HepG2 (cell line): ENCODE results near the gene SYNGR4. TPM values are rescaled to one million over a fixed set of nuclear protein-coding genes. Genes with fewer than 3 reads are reported as not detected.

Experiments used
- ATAC-seq: fragments of 200-7000 bp; cut with Tn5 transposase; 3 replicates; pipeline ENCODE4 v1.9.1; 2020; ENCODE audit warnings: mild to moderate bottlenecking, moderate library complexity
- BruUV-seq: library from RNA; stranded (reverse); fragments of 400-500 nt; replicated peaks from 2 replicates; lab custom pipeline; 2021; lab: Mats Ljungman, UMichigan
- CTCF ChIA-PET: fragments of 300-600 bp; formaldehyde crosslinking; extraction: SDS; loops from one replicate; lab custom pipeline; 2021; ENCODE audit warnings: low total read pairs, inconsistent platforms, low intra/inter-chr PET ratio; lab: Yijun Ruan, JAX
- POLR2A ChIA-PET: fragments of 350-600 bp; sonication (Branson Sonifier 250); formaldehyde crosslinking; loops from one replicate; lab custom pipeline; 2020; ENCODE audit warnings: antibody characterized with exemption, inconsistent platforms; lab: Yijun Ruan, JAX
- DNase-seq: peaks from one replicate; pipeline ENCODE4 v3.0.0-alpha.2; 2015; ENCODE audit warnings: low spot score
- FAIRE-seq: peaks from 3 replicates; lab custom pipeline; 2011; peaks lifted over from hg19 to GRCh38; lab: Jason Lieb, UNC
- H2AFZ ChIP-seq: one replicate; pipeline ENCODE4 v1.6.1; 2011; ENCODE audit warnings: low read length, inconsistent platforms
- H3K27ac ChIP-seq: fragments of 300-600 bp; 3 replicates; pipeline ENCODE4 v1.8.0; 2011; ENCODE audit warnings: mixed run types, mild to moderate bottlenecking, mixed read lengths, low read length, inconsistent platforms; ENCODE audit not compliant: insufficient read depth; ENCODE audit errors: extremely low read length
- H3K27me3 ChIP-seq, 2 experiments: fragments of 200-600 bp in 1 of 2; 2 replicates in 1 of 2; 3 replicates in 1 of 2; pipeline versions ENCODE4 v1.6.0 to v1.8.0; 2011; ENCODE audit warnings: low read length in 2 of 2, mild to moderate bottlenecking in 2 of 2, moderate library complexity in 2 of 2, inconsistent platforms in 1 of 2; ENCODE audit not compliant: insufficient read depth in 2 of 2, control insufficient read depth in 1 of 2
- H3K36me3 ChIP-seq, 2 experiments: fragments of 200-600 bp in 1 of 2; replicated peaks in 1 of 2; 2 replicates in 1 of 2; 3 replicates in 1 of 2; pipeline versions ENCODE4 v1.5.1 to v1.8.0; 2011; ENCODE audit warnings: low read length in 2 of 2, inconsistent platforms in 1 of 2; ENCODE audit not compliant: insufficient read depth in 2 of 2, control insufficient read depth in 1 of 2
- H3K4me1 ChIP-seq: 2 replicates; pipeline ENCODE4 v1.5.1; 2012; ENCODE audit warnings: low read length, inconsistent platforms; ENCODE audit not compliant: insufficient read depth
- H3K4me2 ChIP-seq: 2 replicates; pipeline ENCODE4 v1.6.0; 2011; ENCODE audit warnings: low read depth, low read length, inconsistent platforms
- H3K4me3 ChIP-seq, 3 experiments: fragments of 200-600 bp in 1 of 3; sonication (generic), shearing (Covaris generic) in 1 of 3; replicated peaks in 1 of 3; 2 replicates each; pipeline ENCODE4 v1.5.1; 2011 to 2016; ENCODE audit warnings: low read length in 3 of 3, inconsistent platforms in 2 of 3, low read depth in 2 of 3, mild to moderate bottlenecking in 2 of 3, control low read depth in 1 of 3, mixed read lengths in 1 of 3; ENCODE audit not compliant: insufficient read depth in 1 of 3
- H3K79me2 ChIP-seq: one replicate; pipeline ENCODE4 v1.6.1; 2011; ENCODE audit warnings: low read length, inconsistent platforms; ENCODE audit not compliant: insufficient read depth
- H3K9ac ChIP-seq: 2 replicates; pipeline ENCODE4 v1.6.0; 2011; ENCODE audit warnings: mild to moderate bottlenecking, low read depth, low read length, inconsistent platforms; ENCODE audit not compliant: insufficient read depth
- H3K9me3 ChIP-seq: 2 replicates; pipeline ENCODE4 v1.5.1; 2012; ENCODE audit warnings: mild to moderate bottlenecking, low read length
- H4K20me1 ChIP-seq: 2 replicates; pipeline ENCODE4 v1.6.0; 2011; ENCODE audit warnings: inconsistent platforms, mild to moderate bottlenecking, low read length, moderate library complexity; ENCODE audit not compliant: insufficient read depth
- HNF4A ChIP-seq: sonication (generic); formaldehyde crosslinking; IDR thresholded peaks from 2 replicates; pipeline ENCODE4 v1.4.0; 2020; ENCODE audit warnings: missing genetic modification reagents
- PTBP1 ChIP-seq: fragments of 200-400 bp; formaldehyde crosslinking; IDR thresholded peaks from 2 replicates; pipeline ENCODE4 v1.6.1; 2018; ENCODE audit warnings: low read length, low read depth; ENCODE audit not compliant: poor library complexity, severe bottlenecking
- ZNF3 ChIP-seq: IDR thresholded peaks from 2 replicates; pipeline ENCODE4 v1.7.0; 2017; ENCODE audit warnings: inconsistent platforms
- ZNF333 ChIP-seq: sonication (generic); formaldehyde crosslinking; IDR thresholded peaks from 2 replicates; pipeline ENCODE4 v1.4.0; 2020; ENCODE audit warnings: mild to moderate bottlenecking, missing genetic modification reagents, borderline replicate concordance
- WGBS: methylation state at CpG from one replicate; pipeline ENCODE4 v1.1.6; 2017; ENCODE audit warnings: low lambda C conversion rate; 5-methylcytosine and 5-hydroxymethylcytosine counted together
- in situ Hi-C: cut with HindIII; loops from 2 replicates; pipeline ENCODE4 v1.10.0; 2017; ENCODE audit warnings: low pct_unique_long_range_greater_than_20kb; ENCODE audit not compliant: extremely low pct_ligation_motif_present
- intact Hi-C: fragments of 100-400 bp; cut with micrococcal nuclease; formaldehyde crosslinking; loops from one replicate; pipeline ENCODE4 v1.10.0; 2022; ENCODE audit not compliant: unreplicated experiment
- polyA plus RNA-seq, 8 experiments: library from polyadenylated mRNA; depleted of rRNA in 3 of 8; stranded (reverse) in 7 of 8; unstranded in 1 of 8; fragments of >200 nt; fragmentation: Illumina TruSeq in 4 of 8; extraction: Trizol in 4 of 8; gene quantifications; 2 replicates each; pipeline versions ENCODE4 v1.2.1 to v1.2.3, GENCODE V29; 2011 to 2016; ENCODE audit warnings: low read depth in 4 of 8, missing spikeins in 1 of 8, mixed read lengths in 1 of 8; ENCODE audit not compliant: insufficient read depth in 1 of 8
- total RNA-seq, 5 experiments: library from RNA; depleted of rRNA; stranded (reverse); fragments of >200 nt; fragmentation: Illumina TruSeq; extraction: Trizol; gene quantifications; 2 replicates each; pipeline ENCODE4 v1.2.3, GENCODE V29; 2016; ENCODE audit warnings: low read depth in 1 of 5
- TF ChIP-seq, protein P1 (sequence below): sonication (generic); formaldehyde crosslinking; conservative IDR thresholded peaks from 2 replicates; pipeline ENCODE4 v1.8.0; 2022; ENCODE audit warnings: low read depth, missing genetic modification reagents
- TF ChIP-seq, protein P2 (sequence below): sonication (generic); formaldehyde crosslinking; IDR thresholded peaks from 2 replicates; pipeline ENCODE4 v1.5.1; 2020; ENCODE audit warnings: mild to moderate bottlenecking, missing genetic modification reagents, moderate library complexity
- TF ChIP-seq, protein P3 (sequence below): sonication (generic); formaldehyde crosslinking; IDR thresholded peaks from 2 replicates; pipeline ENCODE4 v1.5.0; 2020; ENCODE audit warnings: missing genetic modification reagents
- TF ChIP-seq, protein P4 (sequence below): sonication (generic); formaldehyde crosslinking; IDR thresholded peaks from 2 replicates; pipeline ENCODE4 v1.4.0; 2020; ENCODE audit warnings: missing genetic modification reagents, borderline replicate concordance
- TF ChIP-seq, protein P5 (sequence below): sonication (generic); formaldehyde crosslinking; IDR thresholded peaks from 2 replicates; pipeline ENCODE4 v1.9.0; 2022; ENCODE audit warnings: missing genetic modification reagents, mild to moderate bottlenecking, borderline replicate concordance

The SYNGR4 gene
- total and polyA plus RNA-seq, 2 of the 13 experiments (the other 11 are each of a cell fraction or from before 2014, with no cell fraction given): not detected

DNA sequence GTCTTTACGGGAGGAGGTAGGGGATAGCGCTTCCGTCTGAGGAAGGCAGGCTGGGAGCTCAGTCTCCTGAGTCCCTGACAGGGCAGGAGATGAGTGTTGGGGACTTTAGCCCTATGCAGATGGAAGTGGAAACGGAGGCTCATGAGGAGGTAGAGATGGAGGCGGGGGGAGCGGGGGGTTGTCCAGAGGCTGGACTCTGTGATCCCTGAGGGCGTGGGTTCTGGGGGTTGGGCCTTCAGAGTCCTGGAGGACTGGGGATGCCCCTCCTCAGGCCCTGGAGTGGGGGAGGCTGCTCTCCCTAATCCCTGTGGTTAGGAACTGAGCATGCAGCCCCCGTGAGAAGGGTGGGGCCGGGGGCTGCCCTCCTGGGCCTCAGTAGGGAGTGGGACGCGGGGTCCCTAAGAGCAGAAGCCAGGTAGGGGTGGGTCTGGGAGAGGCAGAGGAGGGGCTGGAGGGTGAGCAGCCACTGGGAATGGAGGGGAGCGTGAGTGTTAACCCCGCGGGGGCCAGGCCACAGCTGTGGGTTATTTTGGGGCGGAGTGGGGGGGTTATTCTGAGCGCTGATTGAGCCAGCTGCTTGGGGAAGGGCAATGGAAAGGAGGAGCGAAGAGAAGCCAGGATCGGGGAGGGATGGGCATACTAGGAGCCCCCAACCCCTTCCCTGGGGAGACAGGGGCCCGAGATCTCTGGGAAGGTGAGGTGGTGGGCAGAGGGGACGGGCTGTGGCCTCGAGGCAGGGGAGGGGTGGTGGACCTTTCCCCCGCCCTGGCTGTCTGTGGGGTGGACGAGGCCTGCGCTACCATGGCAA is 32.1 kb downstream of the SYNGR4 start:
- in situ Hi-C loops: no loop called here
- H3K4me3 ChIP-seq: peak overlapping the region in 1 of 3 experiments; percentile 13; a peak in 1 of 6 replicates
- H3K36me3 ChIP-seq: no peaks in the 10 kb centered on the region
- WGBS: 22% methylated on average over 18 of the region's 24 CpGs
- H3K4me1 ChIP-seq: peaks cover 83% of the 10 kb centered on the region
- DNase-seq: no peak
- POLR2A ChIA-PET: no interaction called here
- peak overlapping the region; percentile 44 for H3K4me2 ChIP-seq
- peaks cover under 1% of the 10 kb centered on the region for H3K79me2 ChIP-seq
- H3K27ac ChIP-seq: no peak overlapping the region
- FAIRE-seq: no peak
- no peak for ATAC-seq
- intact Hi-C loops: no loop called here
- no peak overlapping the region for H2AFZ ChIP-seq
- no peak overlapping the region for H3K9ac ChIP-seq
- no peaks in the 10 kb centered on the region for H3K9me3 ChIP-seq
- peaks cover 11 to 52% of the 10 kb centered on the region in 2 experiments for H3K27me3 ChIP-seq
- no peaks in the 10 kb centered on the region for H4K20me1 ChIP-seq
- CTCF ChIA-PET: no interaction called here
- no TSS peak for BruUV-seq
- TF ChIP-seq PTBP1 (no peak), ZNF3 (no peak), ZNF333 (CRISPR knock-in tag) (no peak), HNF4A (CRISPR knock-in tag) (0 out of 2 replicates have a peak, but pooled peaks have one; percentile 14)
- TF ChIP-seq, protein P1, sequence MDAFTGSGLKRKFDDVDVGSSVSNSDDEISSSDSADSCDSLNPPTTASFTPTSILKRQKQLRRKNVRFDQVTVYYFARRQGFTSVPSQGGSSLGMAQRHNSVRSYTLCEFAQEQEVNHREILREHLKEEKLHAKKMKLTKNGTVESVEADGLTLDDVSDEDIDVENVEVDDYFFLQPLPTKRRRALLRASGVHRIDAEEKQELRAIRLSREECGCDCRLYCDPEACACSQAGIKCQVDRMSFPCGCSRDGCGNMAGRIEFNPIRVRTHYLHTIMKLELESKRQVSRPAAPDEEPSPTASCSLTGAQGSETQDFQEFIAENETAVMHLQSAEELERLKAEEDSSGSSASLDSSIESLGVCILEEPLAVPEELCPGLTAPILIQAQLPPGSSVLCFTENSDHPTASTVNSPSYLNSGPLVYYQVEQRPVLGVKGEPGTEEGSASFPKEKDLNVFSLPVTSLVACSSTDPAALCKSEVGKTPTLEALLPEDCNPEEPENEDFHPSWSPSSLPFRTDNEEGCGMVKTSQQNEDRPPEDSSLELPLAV: no peak
- TF ChIP-seq, protein P2, sequence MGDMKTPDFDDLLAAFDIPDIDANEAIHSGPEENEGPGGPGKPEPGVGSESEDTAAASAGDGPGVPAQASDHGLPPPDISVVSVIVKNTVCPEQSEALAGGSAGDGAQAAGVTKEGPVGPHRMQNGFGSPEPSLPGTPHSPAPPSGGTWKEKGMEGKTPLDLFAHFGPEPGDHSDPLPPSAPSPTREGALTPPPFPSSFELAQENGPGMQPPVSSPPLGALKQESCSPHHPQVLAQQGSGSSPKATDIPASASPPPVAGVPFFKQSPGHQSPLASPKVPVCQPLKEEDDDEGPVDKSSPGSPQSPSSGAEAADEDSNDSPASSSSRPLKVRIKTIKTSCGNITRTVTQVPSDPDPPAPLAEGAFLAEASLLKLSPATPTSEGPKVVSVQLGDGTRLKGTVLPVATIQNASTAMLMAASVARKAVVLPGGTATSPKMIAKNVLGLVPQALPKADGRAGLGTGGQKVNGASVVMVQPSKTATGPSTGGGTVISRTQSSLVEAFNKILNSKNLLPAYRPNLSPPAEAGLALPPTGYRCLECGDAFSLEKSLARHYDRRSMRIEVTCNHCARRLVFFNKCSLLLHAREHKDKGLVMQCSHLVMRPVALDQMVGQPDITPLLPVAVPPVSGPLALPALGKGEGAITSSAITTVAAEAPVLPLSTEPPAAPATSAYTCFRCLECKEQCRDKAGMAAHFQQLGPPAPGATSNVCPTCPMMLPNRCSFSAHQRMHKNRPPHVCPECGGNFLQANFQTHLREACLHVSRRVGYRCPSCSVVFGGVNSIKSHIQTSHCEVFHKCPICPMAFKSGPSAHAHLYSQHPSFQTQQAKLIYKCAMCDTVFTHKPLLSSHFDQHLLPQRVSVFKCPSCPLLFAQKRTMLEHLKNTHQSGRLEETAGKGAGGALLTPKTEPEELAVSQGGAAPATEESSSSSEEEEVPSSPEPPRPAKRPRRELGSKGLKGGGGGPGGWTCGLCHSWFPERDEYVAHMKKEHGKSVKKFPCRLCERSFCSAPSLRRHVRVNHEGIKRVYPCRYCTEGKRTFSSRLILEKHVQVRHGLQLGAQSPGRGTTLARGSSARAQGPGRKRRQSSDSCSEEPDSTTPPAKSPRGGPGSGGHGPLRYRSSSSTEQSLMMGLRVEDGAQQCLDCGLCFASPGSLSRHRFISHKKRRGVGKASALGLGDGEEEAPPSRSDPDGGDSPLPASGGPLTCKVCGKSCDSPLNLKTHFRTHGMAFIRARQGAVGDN (CRISPR knock-in tag): 0 out of 2 replicates have a peak, but pooled peaks have one; percentile 29
- TF ChIP-seq, protein P3, sequence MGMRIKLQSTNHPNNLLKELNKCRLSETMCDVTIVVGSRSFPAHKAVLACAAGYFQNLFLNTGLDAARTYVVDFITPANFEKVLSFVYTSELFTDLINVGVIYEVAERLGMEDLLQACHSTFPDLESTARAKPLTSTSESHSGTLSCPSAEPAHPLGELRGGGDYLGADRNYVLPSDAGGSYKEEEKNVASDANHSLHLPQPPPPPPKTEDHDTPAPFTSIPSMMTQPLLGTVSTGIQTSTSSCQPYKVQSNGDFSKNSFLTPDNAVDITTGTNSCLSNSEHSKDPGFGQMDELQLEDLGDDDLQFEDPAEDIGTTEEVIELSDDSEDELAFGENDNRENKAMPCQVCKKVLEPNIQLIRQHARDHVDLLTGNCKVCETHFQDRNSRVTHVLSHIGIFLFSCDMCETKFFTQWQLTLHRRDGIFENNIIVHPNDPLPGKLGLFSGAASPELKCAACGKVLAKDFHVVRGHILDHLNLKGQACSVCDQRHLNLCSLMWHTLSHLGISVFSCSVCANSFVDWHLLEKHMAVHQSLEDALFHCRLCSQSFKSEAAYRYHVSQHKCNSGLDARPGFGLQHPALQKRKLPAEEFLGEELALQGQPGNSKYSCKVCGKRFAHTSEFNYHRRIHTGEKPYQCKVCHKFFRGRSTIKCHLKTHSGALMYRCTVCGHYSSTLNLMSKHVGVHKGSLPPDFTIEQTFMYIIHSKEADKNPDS: no peak
- TF ChIP-seq, protein P4, sequence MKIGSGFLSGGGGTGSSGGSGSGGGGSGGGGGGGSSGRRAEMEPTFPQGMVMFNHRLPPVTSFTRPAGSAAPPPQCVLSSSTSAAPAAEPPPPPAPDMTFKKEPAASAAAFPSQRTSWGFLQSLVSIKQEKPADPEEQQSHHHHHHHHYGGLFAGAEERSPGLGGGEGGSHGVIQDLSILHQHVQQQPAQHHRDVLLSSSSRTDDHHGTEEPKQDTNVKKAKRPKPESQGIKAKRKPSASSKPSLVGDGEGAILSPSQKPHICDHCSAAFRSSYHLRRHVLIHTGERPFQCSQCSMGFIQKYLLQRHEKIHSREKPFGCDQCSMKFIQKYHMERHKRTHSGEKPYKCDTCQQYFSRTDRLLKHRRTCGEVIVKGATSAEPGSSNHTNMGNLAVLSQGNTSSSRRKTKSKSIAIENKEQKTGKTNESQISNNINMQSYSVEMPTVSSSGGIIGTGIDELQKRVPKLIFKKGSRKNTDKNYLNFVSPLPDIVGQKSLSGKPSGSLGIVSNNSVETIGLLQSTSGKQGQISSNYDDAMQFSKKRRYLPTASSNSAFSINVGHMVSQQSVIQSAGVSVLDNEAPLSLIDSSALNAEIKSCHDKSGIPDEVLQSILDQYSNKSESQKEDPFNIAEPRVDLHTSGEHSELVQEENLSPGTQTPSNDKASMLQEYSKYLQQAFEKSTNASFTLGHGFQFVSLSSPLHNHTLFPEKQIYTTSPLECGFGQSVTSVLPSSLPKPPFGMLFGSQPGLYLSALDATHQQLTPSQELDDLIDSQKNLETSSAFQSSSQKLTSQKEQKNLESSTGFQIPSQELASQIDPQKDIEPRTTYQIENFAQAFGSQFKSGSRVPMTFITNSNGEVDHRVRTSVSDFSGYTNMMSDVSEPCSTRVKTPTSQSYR (CRISPR knock-in tag): peak; percentile 32; the same call in 1 of the 2 replicates
- TF ChIP-seq, protein P5, sequence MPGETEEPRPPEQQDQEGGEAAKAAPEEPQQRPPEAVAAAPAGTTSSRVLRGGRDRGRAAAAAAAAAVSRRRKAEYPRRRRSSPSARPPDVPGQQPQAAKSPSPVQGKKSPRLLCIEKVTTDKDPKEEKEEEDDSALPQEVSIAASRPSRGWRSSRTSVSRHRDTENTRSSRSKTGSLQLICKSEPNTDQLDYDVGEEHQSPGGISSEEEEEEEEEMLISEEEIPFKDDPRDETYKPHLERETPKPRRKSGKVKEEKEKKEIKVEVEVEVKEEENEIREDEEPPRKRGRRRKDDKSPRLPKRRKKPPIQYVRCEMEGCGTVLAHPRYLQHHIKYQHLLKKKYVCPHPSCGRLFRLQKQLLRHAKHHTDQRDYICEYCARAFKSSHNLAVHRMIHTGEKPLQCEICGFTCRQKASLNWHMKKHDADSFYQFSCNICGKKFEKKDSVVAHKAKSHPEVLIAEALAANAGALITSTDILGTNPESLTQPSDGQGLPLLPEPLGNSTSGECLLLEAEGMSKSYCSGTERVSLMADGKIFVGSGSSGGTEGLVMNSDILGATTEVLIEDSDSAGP (CRISPR knock-in tag): no peak
